Glutamatergic neuron (in vitro differentiated cells): ENCODE data around the gene IKZF2. TPM values are rescaled to one million over a fixed set of nuclear protein-coding genes. Genes with fewer than 3 reads are reported as not detected.

Source experiments
- DNase-seq: peaks from one replicate; pipeline ENCODE4 v3.0.0; 2022
- H3K27ac Mint-ChIP-seq: one replicate; pipeline ENCODE4 v1.8.0; 2020; ENCODE audit warnings: mild to moderate bottlenecking, mixed read lengths, inconsistent platforms; ENCODE audit not compliant: unreplicated experiment
- H3K27me3 Mint-ChIP-seq: one replicate; pipeline ENCODE4 v1.8.0; 2020; ENCODE audit warnings: mild to moderate bottlenecking, moderate library complexity, mixed read lengths, inconsistent platforms; ENCODE audit not compliant: unreplicated experiment
- H3K36me3 Mint-ChIP-seq: one replicate; pipeline ENCODE4 v1.8.0; 2020; ENCODE audit warnings: mild to moderate bottlenecking, mixed read lengths, inconsistent platforms; ENCODE audit not compliant: unreplicated experiment
- H3K4me1 Mint-ChIP-seq: one replicate; pipeline ENCODE4 v1.8.0; 2020; ENCODE audit warnings: mild to moderate bottlenecking, low read depth, mixed read lengths, inconsistent platforms; ENCODE audit not compliant: unreplicated experiment
- H3K4me3 Mint-ChIP-seq: one replicate; pipeline ENCODE4 v1.8.0; 2020; ENCODE audit warnings: mild to moderate bottlenecking, mixed read lengths, inconsistent platforms; ENCODE audit not compliant: unreplicated experiment
- H3K9me3 Mint-ChIP-seq: one replicate; pipeline ENCODE4 v1.8.0; 2020; ENCODE audit warnings: mild to moderate bottlenecking, moderate library complexity, mixed read lengths, inconsistent platforms; ENCODE audit not compliant: unreplicated experiment
- CTCF ChIP-seq: fragments of 200-600 bp; sonication (generic); IDR thresholded peaks from one replicate; pipeline ENCODE4 v1.5.0; 2021; ENCODE audit not compliant: partially characterized antibody, unreplicated experiment
- total RNA-seq: library from RNA; stranded (reverse); fragmentation: NEBNext Ultra II Directional; extraction: Animal tissue kit (Norgen Biotek cat#: 25700); gene quantifications from one replicate; pipeline ENCODE4 v1.2.1, GENCODE V29; 2021; ENCODE audit not compliant: unreplicated experiment

IKZF2 gene
- total RNA-seq, 1 donor from 2014 or later: 1.8 TPM

GRCh38 chr2:213129311-213129710, 22.1 kb downstream of the IKZF2 start:
- Mint-ChIP-seq H3K27me3 (no peaks in the 10 kb centered on the region), H3K9me3 (peaks cover 1% of the 10 kb centered on the region), H3K27ac (no peak overlapping the region), H3K4me1 (no peaks in the 10 kb centered on the region), H3K36me3 (no peaks in the 10 kb centered on the region), H3K4me3 (no peak overlapping the region)
- no peak for DNase-seq
- no peak for TF ChIP-seq CTCF

- TF ChIP-seq CTCF: no peak
- no peaks in the 10 kb centered on the region for H3K36me3 Mint-ChIP-seq
- H3K9me3 Mint-ChIP-seq: peaks cover 1% of the 10 kb centered on the region
- no peak overlapping the region for H3K27ac Mint-ChIP-seq
- no peak overlapping the region for H3K4me3 Mint-ChIP-seq
- DNase-seq: no peak
- H3K27me3 Mint-ChIP-seq: no peaks in the 10 kb centered on the region
- peaks cover 7% of the 10 kb centered on the region for H3K4me1 Mint-ChIP-seq
These were observed 25.6 kb downstream of the IKZF2 start for GRCh38 chr2:213125646-213126347.

- no peaks in the 10 kb centered on the region for H3K36me3 Mint-ChIP-seq
- no peak for DNase-seq
- H3K4me1 Mint-ChIP-seq: peaks cover 7% of the 10 kb centered on the region
- H3K4me3 Mint-ChIP-seq: no peak overlapping the region
- H3K27me3 Mint-ChIP-seq: no peaks in the 10 kb centered on the region
- no peak for TF ChIP-seq CTCF
- peaks cover 1% of the 10 kb centered on the region for H3K9me3 Mint-ChIP-seq
- H3K27ac Mint-ChIP-seq: no peak overlapping the region
These were observed 28.7 kb downstream of the IKZF2 start for GRCh38 chr2:213122725-213123124.

- Mint-ChIP-seq H3K9me3 (no peaks in the 10 kb centered on the region), H3K36me3 (no peaks in the 10 kb centered on the region), H3K27ac (no peak overlapping the region), H3K4me3 (no peak overlapping the region), H3K4me1 (peaks cover 7% of the 10 kb centered on the region), H3K27me3 (no peaks in the 10 kb centered on the region)
- no peak for DNase-seq
- TF ChIP-seq CTCF: no peak
These were observed 29.7 kb downstream of the IKZF2 start for GRCh38 chr2:213121690-213122089.

- Mint-ChIP-seq H3K27ac (no peak overlapping the region), H3K27me3 (no peaks in the 10 kb centered on the region)
These were observed 32.2 kb downstream of the IKZF2 start for GRCh38 chr2:213119061-213119809.

More at GRCh38 chr2:213119061-213119809, 32.2 kb downstream of the IKZF2 start:
- Mint-ChIP-seq H3K9me3 (no peaks in the 10 kb centered on the region), H3K4me1 (peaks cover 7% of the 10 kb centered on the region), H3K4me3 (no peak overlapping the region), H3K36me3 (no peaks in the 10 kb centered on the region)
- no peak for TF ChIP-seq CTCF
- no peak for DNase-seq
